ENCODE results near the gene DNAJC30.

DNA sequence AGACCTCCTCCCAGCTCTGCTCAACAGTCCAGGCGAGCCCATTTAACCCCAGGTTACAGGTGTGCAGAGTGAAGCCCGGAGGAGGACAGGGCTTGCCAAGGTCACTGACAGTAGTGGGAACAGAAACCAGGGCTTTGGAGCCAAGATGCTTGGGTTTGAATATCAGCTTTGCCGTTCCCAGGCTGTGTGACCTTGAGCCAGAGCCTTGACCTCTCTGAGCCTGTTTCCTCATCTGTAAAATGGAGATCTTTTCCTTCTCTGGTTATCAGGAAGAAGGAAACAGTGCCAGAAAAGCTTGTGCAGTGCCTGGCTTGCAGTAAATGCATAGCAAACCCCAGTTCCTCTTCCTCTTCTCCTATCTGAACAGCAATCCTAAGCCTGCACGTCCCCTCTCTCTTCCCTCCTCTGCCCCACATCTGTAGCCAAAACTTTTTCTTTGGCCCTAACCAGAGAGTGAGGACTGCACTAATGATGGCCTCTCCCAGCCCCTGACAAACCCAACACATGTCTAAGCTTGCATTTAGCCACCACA lies 37.5 kb downstream of the DNAJC30 start:
- TF ChIP-seq, protein P1, sequence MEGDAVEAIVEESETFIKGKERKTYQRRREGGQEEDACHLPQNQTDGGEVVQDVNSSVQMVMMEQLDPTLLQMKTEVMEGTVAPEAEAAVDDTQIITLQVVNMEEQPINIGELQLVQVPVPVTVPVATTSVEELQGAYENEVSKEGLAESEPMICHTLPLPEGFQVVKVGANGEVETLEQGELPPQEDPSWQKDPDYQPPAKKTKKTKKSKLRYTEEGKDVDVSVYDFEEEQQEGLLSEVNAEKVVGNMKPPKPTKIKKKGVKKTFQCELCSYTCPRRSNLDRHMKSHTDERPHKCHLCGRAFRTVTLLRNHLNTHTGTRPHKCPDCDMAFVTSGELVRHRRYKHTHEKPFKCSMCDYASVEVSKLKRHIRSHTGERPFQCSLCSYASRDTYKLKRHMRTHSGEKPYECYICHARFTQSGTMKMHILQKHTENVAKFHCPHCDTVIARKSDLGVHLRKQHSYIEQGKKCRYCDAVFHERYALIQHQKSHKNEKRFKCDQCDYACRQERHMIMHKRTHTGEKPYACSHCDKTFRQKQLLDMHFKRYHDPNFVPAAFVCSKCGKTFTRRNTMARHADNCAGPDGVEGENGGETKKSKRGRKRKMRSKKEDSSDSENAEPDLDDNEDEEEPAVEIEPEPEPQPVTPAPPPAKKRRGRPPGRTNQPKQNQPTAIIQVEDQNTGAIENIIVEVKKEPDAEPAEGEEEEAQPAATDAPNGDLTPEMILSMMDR (IDR thresholded peaks at IDR 0.05) = no peak
- TF ChIP-seq, protein P2, sequence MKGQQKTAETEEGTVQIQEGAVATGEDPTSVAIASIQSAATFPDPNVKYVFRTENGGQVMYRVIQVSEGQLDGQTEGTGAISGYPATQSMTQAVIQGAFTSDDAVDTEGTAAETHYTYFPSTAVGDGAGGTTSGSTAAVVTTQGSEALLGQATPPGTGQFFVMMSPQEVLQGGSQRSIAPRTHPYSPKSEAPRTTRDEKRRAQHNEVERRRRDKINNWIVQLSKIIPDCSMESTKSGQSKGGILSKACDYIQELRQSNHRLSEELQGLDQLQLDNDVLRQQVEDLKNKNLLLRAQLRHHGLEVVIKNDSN (CRISPR knock-in tag; IDR thresholded peaks at IDR 0.05) = no peak
- TF ChIP-seq JUN (CRISPR knock-in tag; IDR thresholded peaks at IDR 0.05) (no peak), ESRRA (CRISPR knock-in tag; IDR thresholded peaks at IDR 0.05; ENCODE audit: borderline replicate concordance) (no peak), NFE2L1 (CRISPR knock-in tag; IDR thresholded peaks at IDR 0.05) (no peak), OVOL2 (CRISPR knock-in tag; IDR thresholded peaks at IDR 0.05; ENCODE audit: borderline replicate concordance) (no peak), ZNF263 (CRISPR knock-in tag; IDR thresholded peaks at IDR 0.05; ENCODE audit: low read depth) (no peak), ZNF121 (CRISPR knock-in tag; IDR thresholded peaks at IDR 0.05) (no peak), CREB1 (CRISPR knock-in tag; IDR thresholded peaks at IDR 0.05) (no peak), CREM (CRISPR knock-in tag; IDR thresholded peaks at IDR 0.05) (no peak)
- TF ChIP-seq, protein P3, sequence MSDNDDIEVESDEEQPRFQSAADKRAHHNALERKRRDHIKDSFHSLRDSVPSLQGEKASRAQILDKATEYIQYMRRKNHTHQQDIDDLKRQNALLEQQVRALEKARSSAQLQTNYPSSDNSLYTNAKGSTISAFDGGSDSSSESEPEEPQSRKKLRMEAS (CRISPR knock-in tag; IDR thresholded peaks at IDR 0.05) = no peak
- TF ChIP-seq, protein P4, sequence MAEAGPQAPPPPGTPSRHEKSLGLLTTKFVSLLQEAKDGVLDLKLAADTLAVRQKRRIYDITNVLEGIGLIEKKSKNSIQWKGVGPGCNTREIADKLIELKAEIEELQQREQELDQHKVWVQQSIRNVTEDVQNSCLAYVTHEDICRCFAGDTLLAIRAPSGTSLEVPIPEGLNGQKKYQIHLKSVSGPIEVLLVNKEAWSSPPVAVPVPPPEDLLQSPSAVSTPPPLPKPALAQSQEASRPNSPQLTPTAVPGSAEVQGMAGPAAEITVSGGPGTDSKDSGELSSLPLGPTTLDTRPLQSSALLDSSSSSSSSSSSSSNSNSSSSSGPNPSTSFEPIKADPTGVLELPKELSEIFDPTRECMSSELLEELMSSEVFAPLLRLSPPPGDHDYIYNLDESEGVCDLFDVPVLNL (CRISPR knock-in tag; IDR thresholded peaks at IDR 0.05; ENCODE audit: borderline replicate concordance, low read depth) = no peak
- TF ChIP-seq, protein P5, sequence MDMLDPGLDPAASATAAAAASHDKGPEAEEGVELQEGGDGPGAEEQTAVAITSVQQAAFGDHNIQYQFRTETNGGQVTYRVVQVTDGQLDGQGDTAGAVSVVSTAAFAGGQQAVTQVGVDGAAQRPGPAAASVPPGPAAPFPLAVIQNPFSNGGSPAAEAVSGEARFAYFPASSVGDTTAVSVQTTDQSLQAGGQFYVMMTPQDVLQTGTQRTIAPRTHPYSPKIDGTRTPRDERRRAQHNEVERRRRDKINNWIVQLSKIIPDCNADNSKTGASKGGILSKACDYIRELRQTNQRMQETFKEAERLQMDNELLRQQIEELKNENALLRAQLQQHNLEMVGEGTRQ (CRISPR knock-in tag; IDR thresholded peaks at IDR 0.05) = no peak
